ENCODE results near the gene NR2F1.

The NR2F1 gene

DNA sequence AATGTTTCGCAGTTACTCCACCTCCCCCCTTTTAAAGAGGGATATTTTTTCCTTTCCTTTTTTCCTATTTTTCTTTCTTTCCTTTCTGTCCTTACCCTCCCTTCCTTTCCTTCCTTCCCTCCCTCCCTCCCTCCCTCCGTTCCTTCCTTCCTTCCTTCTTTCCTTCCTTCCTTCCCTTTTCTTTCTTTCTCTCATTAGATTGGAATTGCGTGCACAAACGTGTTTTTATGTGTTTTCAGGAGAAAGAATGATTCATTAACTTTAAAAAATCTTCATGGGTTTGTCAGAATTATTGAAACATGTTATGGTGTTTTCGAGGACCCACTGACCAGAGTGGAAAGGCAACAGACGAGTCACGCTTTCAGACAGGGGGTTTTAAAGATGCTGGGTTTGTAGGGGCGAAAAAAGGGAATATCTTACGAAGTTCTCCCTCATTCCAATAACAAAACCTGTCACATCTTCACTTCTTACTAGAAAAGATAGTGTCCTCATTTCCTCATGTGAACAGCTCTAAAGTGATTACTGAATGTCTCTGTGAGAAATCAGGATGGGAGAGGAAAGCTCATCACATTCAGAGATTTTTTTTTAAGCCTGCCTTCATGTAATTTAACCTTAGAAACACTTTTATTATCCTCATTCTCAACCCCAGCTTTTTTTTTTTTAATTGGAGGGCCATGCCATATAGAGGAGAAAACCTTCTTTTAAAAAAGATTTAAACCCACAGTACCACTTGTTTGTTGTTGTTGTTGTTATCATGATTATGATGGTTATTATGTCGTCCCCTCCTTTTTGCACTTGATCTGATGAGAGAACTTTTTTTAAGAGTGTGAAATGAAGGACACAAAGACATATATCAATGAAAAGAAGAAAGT is 21.9 kb downstream of the NR2F1 start:
- no peak for DNase-seq

- no peak for DNase-seq
Measured at GRCh38 chr5:93606382-93606752, 23.3 kb downstream of the NR2F1 start.

DNA sequence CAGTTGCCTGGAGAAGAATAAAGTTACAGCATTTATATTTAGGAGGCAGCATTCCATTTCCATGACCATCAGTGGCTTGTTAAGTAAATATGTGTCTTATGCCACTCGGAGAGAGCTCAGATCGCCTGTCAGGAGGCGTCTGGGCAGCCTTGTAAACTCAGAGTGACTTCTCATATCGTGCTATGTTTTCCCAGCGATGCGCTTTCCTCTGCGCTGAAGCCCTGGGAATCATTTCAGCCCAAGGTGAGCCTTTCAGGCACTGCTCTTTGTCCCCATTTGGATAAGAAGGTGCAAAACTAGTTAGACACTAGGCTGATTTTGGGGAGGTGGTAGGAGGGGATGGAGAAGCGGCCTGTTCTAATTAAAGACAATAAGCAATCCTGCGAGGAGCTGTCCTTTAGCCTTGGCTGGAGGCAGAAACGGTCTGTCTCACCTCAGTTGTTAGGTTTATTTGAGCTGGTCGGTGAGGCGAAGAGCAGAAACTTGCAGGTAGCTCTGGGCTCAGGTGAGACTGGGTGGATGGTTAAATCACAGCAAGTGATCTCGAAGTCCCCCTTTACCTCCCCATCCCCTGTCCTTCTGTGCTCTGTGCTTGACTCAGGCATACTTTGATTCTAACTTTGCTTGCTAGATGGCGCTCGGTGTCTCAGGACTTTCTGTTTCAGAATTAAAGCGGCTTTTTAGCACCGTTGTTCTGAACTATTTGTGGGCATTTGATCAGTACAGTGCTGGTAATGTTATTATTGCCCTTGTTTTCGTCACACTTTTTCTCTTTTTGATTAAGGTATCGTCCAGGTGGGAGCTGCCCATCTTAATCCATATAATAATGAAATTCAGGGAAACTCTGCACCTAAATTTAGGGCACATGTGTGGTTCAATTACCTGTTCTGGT is 24.6 kb downstream of the NR2F1 start:
- peak; percentile 60 for DNase-seq

- DNase-seq = no peak
Measured at GRCh38 chr5:93608855-93609254, 25.8 kb downstream of the NR2F1 start.

DNA sequence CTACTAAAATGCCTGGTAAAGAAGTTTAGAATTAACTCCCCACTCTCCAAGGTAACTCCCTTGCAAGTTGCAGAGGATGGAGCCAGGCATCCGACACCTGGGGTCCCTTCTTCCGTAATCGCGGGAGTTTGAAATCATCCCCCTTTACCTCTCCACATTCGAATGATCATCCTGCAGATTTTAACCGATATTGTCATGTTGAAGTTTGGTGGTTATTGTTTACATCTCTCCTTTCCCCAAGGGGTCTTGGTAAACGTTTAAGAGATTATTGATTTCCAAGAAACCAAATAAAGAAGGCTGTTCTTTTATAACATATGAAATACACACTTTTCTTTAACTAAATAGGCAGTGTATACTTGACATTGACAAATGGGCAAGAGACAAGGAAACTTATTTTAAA is 26.7 kb downstream of the NR2F1 start:
- DNase-seq = no peak

GRCh38 chr5:93610581-93611272 is 27.7 kb downstream of the NR2F1 start:
- no peak for DNase-seq

GRCh38 chr5:93611273-93611975 is 28.4 kb downstream of the NR2F1 start:
- DNase-seq = no peak

- no peak for DNase-seq
Measured at GRCh38 chr5:93611976-93612854, 29.2 kb downstream of the NR2F1 start.

DNA sequence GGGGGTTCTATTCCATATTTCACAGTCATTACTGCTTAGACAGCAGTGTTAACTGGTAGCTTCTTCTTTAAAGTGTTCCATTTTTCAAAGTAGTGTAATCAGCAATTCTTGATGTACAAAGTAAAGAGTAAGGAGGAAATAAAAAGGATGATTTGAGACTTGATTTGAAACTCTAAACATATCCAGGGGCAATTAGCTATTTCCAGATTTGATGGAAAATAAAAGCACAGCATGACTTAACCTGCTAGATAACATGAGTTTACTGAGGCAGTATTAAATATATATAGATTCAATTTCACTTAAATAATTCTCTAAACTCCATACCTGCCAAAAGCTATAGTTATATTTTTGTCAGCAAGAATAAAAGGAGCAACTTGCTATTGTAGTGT is 29.8 kb downstream of the NR2F1 start:
- no peak for DNase-seq

DNA sequence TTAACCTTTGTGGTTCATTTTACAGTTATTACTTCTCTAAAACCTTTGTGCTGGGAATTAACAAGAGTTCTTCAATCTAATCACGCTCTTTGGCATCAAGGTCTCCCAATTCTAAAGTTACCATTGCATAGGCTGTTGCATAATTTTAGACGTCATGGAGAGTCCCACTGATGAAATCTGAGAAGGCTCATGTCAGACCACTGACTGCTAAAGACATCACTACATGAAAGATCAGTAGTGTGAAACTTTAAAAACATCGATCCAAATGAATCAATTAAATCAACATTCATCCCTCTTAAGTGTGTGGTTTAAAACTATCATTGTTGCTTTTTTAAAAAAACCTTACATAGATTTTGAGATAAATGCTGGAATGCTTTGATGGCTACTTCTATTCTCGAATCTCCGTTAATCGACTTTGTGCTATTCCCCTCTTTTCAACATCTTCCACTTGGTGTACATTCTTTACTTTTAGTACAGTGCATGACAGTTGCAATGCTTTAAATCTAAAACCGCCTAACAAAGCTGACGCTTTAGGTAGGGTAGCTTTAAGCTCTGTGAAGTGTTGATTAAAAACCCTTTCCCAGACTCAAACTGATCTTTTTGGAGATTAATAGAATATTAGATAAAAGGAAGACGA is 33.6 kb downstream of the NR2F1 start:
- DNase-seq = no peak

DNA sequence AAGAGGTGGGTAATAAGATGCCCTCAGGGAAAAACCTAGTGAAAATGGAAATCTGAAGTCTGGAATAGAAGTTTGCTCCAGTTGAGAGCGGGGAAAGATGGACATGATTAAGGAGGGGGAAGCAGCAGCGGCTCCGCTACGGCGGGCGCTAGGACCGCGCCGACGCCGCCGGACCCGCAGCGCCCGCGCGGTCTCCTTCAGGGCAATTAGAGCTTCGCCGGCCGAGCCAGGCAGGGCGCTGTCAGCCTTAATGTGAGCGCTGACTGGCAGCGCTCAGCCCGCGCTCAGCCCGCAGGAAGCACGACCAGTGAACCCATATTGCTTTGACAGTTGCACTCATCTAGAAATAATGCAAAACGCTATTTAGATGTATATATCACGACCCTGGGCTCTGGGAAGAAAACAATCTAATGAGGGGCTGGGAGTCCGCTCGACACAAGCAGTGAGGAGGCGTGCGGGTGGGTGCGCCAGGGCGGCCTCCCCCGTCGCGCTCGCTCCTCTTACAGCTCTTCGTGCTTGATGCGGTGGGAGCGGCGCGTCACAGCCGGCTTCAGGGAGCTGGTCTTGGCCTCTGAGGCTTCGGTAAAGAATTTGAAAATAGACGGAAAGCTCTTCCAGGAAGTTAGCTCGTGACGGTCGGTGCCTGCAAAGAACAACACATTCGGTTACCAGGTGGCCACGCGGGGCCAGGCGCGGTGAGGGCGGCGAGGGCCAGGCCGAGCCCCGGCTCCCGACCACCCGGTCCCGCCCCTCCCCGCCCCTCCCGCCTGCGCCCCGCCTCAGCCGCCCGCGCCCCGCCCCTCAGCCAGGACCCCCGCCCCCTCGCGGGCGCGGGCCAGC is 37.7 kb downstream of the NR2F1 start:
- peak; percentile 64 for DNase-seq

- DNase-seq = no peak
Measured at GRCh38 chr5:93621327-93621798, 38.3 kb downstream of the NR2F1 start.

DNA sequence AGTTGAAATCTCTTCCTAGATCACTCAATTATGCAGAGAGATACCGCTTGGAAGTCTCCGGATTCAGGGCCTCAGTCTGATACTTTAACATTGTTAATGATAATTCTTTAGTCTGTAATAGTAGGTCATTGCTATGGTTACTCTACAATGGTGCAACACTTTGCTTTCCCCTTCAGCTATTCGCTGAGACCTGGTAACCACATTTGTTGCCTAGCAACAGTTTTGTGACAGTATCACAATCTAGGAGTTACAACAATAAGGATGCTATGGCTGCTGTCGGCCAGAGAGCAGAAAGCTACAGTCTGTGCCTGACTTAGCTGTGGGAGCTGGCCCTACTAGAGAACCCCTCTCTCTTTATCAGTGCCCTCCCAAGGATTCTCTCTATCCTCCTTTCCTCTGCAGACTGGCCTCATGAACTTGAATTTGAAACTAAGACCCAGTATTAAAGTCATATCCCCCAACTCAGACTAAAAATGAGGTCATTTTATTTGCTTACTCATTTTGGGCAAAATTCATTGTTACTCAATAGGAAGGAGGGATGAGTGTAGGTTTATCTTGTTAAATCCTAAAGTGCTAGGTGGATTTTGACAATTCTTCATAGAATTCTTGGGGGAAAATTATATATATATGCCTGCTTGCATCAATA is 39.3 kb downstream of the NR2F1 start:
- DNase-seq = peak; percentile 14

GRCh38 chr5:93623153-93623552 is 40.1 kb downstream of the NR2F1 start:
- no peak for DNase-seq

DNA sequence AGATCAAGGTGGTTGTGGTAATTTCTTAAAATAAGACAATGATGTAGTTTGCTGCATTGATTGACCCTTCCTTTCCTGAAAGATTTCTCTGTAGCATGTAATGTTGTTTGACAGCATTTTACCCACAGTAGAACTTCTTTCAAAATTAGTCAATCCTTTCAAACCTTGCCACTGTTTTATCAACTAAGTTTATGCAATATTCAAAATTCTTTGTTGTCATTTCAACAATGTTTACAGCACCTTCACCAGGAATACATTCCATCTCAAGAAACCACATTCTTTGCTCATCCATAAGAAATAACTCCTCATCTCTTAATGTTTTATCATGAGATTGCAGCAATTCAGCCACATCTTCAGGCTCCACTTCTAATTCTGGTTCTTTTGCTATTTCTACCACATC is 43.8 kb downstream of the NR2F1 start:
- no peak for DNase-seq

- DNase-seq = no peak
Measured at GRCh38 chr5:93632327-93632726, 49.3 kb downstream of the NR2F1 start.

DNA sequence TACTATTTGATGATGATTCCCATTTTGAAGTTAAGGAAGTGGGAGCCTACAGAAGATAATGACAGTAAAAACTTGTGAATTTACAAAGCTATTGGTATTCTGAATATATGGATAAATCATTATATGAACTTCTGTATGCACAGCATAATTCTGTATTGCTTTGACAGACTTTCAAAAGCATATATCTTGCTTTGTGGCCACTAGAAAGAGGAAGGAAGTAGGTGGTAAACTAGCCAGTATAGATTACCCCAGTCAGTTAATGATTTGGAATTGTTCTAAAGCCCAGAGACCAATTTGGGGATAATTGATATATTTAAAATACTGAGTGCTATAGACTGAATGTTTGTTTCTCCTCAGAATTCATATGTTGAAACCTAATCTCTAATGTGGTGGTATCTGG is 53.0 kb downstream of the NR2F1 start:
- DNase-seq = no peak

- no peak for DNase-seq
Measured at GRCh38 chr5:93636837-93637236, 53.8 kb downstream of the NR2F1 start.

DNA sequence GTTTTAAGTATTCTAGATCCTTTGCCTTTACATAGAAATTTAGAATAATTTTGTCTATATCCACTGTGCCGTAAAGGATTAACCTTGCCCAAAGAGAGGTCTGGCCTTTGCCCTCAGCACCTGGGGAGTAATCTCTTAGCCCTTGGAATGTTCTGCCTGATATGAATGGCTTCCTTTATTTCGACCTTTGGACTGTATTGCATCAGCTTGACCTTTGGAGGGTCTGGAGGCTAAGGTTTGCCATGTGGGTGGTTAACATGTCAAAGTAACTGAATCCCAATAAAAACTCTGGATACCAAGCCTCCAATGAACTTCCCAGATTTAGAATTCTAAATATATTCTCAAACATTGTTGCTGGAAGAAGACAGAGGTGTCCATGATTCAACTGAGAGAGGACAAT is 54.7 kb downstream of the NR2F1 start:
- no peak for DNase-seq

DNA sequence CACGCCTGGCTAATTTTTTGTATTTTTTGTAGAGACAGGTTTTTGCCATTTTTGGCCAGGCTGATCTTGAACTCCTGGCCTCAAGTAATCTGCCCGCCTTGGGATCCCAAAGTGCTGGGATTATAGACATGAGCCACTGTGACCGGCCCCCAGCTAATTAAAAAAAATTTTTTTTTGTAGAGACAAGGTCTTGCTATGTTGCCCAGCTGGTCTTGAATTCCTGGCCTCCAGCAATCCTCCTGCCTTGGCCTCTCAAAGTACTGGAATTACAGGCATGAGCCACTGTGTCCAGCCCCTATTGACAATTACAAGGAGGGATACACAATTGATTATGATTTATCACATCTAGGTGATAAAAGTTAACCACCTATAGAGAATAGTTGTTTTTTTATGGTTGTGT is 59.5 kb downstream of the NR2F1 start:
- DNase-seq = no peak

Data from inflammatory macrophage treated with lipopolysaccharide for 4 hours (primary cell).